ENCODE data around the gene CEP120.
"Not testable (repeated sequence)": the region's sequence is repeated elsewhere in the genome, so short reads cannot be mapped to it uniquely, and the experiment has no call there.

CEP120 gene

DNA sequence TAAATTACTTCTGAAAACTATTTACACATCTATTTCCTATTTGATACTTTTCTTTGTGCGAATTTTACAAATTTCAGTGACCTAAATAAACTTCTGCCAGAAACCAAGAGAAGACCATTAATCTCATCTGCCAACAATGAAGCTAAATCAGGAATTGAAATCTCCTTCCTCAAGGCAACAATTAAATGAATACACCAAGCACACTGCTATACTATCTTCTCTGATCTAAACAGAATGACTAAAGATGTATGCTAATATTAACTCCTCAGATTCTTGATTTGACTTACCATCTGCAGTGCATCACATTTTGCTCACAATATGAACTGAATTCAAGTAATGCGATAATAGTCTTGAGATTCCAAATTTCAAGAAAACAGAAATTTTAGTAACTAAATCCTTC lies 82.3 kb downstream of the CEP120 start:
- Histone ChIP-seq H3K4me1 (ENCODE audit: control insufficient read depth, insufficient read depth, low read length, poor library complexity, severe bottlenecking) (no peaks in the 10 kb centered on the region), H3K9me3 (ENCODE audit: control insufficient read depth, low read length) (no peaks in the 10 kb centered on the region), H3K27me3 (replicated peaks; ENCODE audit: control insufficient read depth, insufficient read depth, low read length, poor library complexity, severe bottlenecking) (no peaks in the 10 kb centered on the region), H3K27ac (ENCODE audit: insufficient read depth, low read length, poor library complexity, severe bottlenecking) (no peak overlapping the region), H3K36me3 (ENCODE audit: control insufficient read depth, insufficient read depth, low read length) (no peaks in the 10 kb centered on the region), H3K4me3 (ENCODE audit: insufficient read depth, low read depth, low read length, poor library complexity, severe bottlenecking) (no peak overlapping the region)
- no peak for DNase-seq

DNA sequence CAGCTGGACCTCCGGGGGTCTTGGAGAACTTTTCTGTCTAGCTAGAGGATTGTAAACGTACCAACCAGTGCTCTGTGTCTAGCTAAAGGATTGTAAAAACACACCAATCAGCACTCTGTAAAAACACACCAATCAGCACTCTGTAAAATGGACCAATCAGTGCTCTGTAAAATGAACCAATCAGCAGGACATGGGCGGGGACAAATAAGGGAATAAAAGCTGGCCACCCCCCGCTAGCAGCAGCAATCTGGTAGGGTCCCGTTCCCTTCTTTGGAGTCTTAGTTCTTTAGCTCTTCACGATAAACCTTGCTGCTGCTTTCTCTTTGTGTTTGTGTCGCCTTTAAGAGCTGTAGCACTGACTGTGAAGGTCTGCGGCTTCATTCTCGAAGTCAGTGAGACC lies 114.8 kb downstream of the CEP120 start:
- H3K4me3 ChIP-seq (ENCODE audit: insufficient read depth, low read depth, low read length, poor library complexity, severe bottlenecking); H3K4me1 ChIP-seq (ENCODE audit: control insufficient read depth, insufficient read depth, low read length, poor library complexity, severe bottlenecking); H3K36me3 ChIP-seq (ENCODE audit: control insufficient read depth, insufficient read depth, low read length); H3K27me3 ChIP-seq (replicated peaks; ENCODE audit: control insufficient read depth, insufficient read depth, low read length, poor library complexity, severe bottlenecking); H3K27ac ChIP-seq (ENCODE audit: insufficient read depth, low read length, poor library complexity, severe bottlenecking); H3K9me3 ChIP-seq (ENCODE audit: control insufficient read depth, low read length); DNase-seq: not testable (repeated sequence)

DNA sequence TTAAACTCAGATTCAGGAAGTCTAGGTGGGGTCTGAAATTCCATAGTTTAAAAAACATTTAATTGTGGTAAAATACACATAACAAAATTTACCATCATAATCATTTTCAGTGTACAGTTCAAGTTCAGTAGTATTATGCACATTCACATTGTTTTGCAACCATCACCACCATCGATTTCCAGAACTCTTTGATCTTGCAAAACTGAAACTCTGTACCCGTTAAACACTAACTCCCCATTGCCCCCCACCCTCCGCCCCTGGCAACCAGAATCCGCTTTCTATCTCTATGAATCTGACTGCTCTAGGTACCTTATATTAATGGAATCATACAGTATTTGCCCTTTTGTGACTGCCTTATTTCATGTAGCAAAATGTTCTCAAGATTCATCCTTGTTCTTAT lies 117.5 kb downstream of the CEP120 start:
- no peak overlapping the region for H3K27ac ChIP-seq (ENCODE audit: insufficient read depth, low read length, poor library complexity, severe bottlenecking)
- no peak for DNase-seq
- H3K9me3 ChIP-seq (ENCODE audit: control insufficient read depth, low read length), result no peaks in the 10 kb centered on the region
- H3K36me3 ChIP-seq (ENCODE audit: control insufficient read depth, insufficient read depth, low read length), result no peaks in the 10 kb centered on the region
- H3K4me1 ChIP-seq (ENCODE audit: control insufficient read depth, insufficient read depth, low read length, poor library complexity, severe bottlenecking), result no peaks in the 10 kb centered on the region
- H3K27me3 ChIP-seq (replicated peaks; ENCODE audit: control insufficient read depth, insufficient read depth, low read length, poor library complexity, severe bottlenecking), result no peaks in the 10 kb centered on the region
- no peak overlapping the region for H3K4me3 ChIP-seq (ENCODE audit: insufficient read depth, low read depth, low read length, poor library complexity, severe bottlenecking)

DNA sequence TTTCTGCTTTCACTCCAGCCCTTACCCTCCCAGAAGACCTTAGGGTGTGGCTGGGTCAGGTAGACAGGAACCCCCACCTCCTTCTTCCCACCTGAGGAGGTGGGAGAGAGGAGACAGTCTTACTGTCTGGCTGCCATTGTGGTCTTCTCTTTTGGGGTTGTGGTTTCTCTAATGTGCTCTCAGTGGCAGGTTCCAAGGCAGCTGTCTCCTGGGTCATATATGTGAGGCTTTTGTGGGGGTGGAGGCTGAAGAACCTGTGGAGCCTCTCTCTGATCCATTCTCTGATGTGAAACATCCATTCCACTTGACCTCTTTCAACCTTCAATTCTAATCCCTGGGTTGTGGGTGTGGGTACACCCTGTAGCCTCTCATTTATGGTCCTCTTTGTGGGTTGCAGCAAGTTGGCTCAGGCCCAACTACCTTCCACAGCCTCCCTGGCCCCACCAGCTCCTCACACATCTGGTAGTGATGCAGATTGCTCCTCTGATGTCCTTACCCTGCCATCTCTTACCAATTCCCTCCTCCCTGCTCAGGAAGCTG lies 118.4 kb downstream of the CEP120 start:
- Histone ChIP-seq H3K27ac (ENCODE audit: insufficient read depth, low read length, poor library complexity, severe bottlenecking) (no peak overlapping the region), H3K4me3 (ENCODE audit: insufficient read depth, low read depth, low read length, poor library complexity, severe bottlenecking) (no peak overlapping the region), H3K36me3 (ENCODE audit: control insufficient read depth, insufficient read depth, low read length) (no peaks in the 10 kb centered on the region), H3K9me3 (ENCODE audit: control insufficient read depth, low read length) (no peaks in the 10 kb centered on the region), H3K4me1 (ENCODE audit: control insufficient read depth, insufficient read depth, low read length, poor library complexity, severe bottlenecking) (no peaks in the 10 kb centered on the region), H3K27me3 (replicated peaks; ENCODE audit: control insufficient read depth, insufficient read depth, low read length, poor library complexity, severe bottlenecking) (no peaks in the 10 kb centered on the region)
- no peak for DNase-seq

DNA sequence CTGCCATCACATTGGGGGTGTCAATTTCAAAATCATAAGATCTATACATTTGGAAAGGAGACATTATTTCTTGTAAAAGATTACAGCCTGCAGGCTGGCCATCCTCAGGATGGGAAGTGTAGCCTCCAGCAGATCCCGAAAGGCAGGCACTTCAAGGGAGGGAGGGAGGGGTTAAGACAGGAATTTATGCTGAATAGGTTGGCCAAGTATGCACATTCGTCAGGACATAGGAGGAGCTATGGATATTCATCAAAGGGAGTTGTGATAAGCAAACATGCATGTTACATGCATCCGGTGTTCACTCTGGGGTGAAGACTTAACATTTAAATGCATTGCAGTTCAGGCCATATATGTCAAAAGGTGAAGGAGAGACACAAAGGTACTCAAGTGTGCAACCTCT lies 119.4 kb downstream of the CEP120 start:
- Histone ChIP-seq H3K27me3 (replicated peaks; ENCODE audit: control insufficient read depth, insufficient read depth, low read length, poor library complexity, severe bottlenecking) (no peaks in the 10 kb centered on the region), H3K4me1 (ENCODE audit: control insufficient read depth, insufficient read depth, low read length, poor library complexity, severe bottlenecking) (no peaks in the 10 kb centered on the region), H3K36me3 (ENCODE audit: control insufficient read depth, insufficient read depth, low read length) (no peaks in the 10 kb centered on the region), H3K27ac (ENCODE audit: insufficient read depth, low read length, poor library complexity, severe bottlenecking) (no peak overlapping the region), H3K9me3 (ENCODE audit: control insufficient read depth, low read length) (no peaks in the 10 kb centered on the region), H3K4me3 (ENCODE audit: insufficient read depth, low read depth, low read length, poor library complexity, severe bottlenecking) (no peak overlapping the region)
- DNase-seq, result no peak

DNA sequence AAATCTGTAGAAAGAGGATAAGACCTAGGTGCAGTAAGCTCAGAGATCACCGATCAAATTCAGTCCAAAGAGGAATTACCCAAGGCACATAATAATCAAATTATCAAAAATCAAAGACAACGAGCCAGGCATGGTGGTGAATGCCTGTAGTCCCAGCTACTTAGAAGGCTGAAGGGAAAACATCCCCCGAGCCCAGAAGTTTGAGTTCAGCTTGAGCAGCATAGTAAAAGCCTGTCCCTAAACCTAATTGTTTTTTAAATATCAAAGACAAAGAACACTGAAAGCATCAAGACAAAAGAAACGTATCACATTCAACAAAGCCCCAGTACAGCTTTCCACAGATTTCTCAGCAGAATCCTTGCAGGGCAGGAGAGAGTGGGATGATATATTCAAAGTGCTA lies 122.9 kb downstream of the CEP120 start:
- no peaks in the 10 kb centered on the region for H3K36me3 ChIP-seq (ENCODE audit: control insufficient read depth, insufficient read depth, low read length)
- no peaks in the 10 kb centered on the region for H3K4me1 ChIP-seq (ENCODE audit: control insufficient read depth, insufficient read depth, low read length, poor library complexity, severe bottlenecking)
- H3K4me3 ChIP-seq (ENCODE audit: insufficient read depth, low read depth, low read length, poor library complexity, severe bottlenecking), result no peak overlapping the region
- no peak overlapping the region for H3K27ac ChIP-seq (ENCODE audit: insufficient read depth, low read length, poor library complexity, severe bottlenecking)
- H3K27me3 ChIP-seq (replicated peaks; ENCODE audit: control insufficient read depth, insufficient read depth, low read length, poor library complexity, severe bottlenecking), result no peaks in the 10 kb centered on the region
- DNase-seq, result no peak
- no peaks in the 10 kb centered on the region for H3K9me3 ChIP-seq (ENCODE audit: control insufficient read depth, low read length)

DNA sequence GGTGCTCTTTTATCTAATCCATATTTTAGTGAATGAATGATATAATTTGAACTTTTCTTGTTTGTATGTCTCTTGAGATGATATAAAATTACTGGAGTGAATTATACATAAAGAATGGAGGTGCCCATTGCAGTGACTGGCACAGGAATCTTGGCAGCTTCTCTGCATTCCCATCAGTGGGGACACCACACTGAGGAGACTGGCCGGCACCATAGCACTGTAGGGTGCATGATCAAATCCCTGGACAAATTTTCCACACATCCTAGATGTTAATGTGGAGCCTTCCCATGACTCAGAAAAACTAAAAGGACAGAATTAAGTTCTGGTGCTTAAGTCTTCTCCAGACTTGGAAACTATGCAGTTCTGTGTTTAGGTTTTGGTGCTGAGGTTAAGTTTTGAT lies 124.1 kb downstream of the CEP120 start:
- no peak for DNase-seq
- Histone ChIP-seq H3K9me3 (ENCODE audit: control insufficient read depth, low read length) (no peaks in the 10 kb centered on the region), H3K27ac (ENCODE audit: insufficient read depth, low read length, poor library complexity, severe bottlenecking) (no peak overlapping the region), H3K27me3 (replicated peaks; ENCODE audit: control insufficient read depth, insufficient read depth, low read length, poor library complexity, severe bottlenecking) (no peaks in the 10 kb centered on the region), H3K36me3 (ENCODE audit: control insufficient read depth, insufficient read depth, low read length) (no peaks in the 10 kb centered on the region), H3K4me1 (ENCODE audit: control insufficient read depth, insufficient read depth, low read length, poor library complexity, severe bottlenecking) (no peaks in the 10 kb centered on the region), H3K4me3 (ENCODE audit: insufficient read depth, low read depth, low read length, poor library complexity, severe bottlenecking) (no peak overlapping the region)

DNA sequence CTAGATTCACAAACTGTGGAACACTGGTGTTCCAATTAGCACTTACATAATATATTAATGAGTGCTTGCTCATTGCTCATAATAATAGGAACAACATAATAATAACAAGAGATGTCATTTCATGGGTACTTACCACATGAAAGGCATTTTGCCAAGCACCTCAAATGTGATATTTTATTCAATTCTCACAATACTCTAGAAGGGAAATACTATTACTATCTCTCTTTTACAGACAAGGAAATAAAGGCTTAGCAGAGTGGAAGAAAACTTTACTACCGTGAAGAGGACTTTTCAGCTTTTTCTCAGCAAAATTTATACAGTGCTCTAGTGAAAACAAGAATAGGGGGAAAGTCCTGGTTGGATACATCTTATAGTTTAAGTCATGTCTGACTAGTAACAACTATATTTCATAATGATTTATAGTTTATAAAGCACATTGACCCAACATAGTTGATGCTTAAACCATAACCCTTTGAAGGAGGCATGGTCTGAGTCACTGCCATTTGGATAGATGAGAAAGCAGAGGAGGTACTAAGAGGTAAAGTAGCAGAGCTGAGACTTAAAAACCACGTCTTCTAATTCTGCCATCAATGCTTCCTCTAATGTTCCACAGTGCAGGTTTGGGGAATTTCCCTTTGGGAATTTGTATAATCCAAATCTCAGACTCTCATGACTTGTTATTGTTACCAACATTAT lies 124.7 kb downstream of the CEP120 start:
- no peaks in the 10 kb centered on the region for H3K9me3 ChIP-seq (ENCODE audit: control insufficient read depth, low read length)
- no peaks in the 10 kb centered on the region for H3K36me3 ChIP-seq (ENCODE audit: control insufficient read depth, insufficient read depth, low read length)
- no peaks in the 10 kb centered on the region for H3K27me3 ChIP-seq (replicated peaks; ENCODE audit: control insufficient read depth, insufficient read depth, low read length, poor library complexity, severe bottlenecking)
- H3K4me3 ChIP-seq (ENCODE audit: insufficient read depth, low read depth, low read length, poor library complexity, severe bottlenecking), result no peak overlapping the region
- no peaks in the 10 kb centered on the region for H3K4me1 ChIP-seq (ENCODE audit: control insufficient read depth, insufficient read depth, low read length, poor library complexity, severe bottlenecking)
- H3K27ac ChIP-seq (ENCODE audit: insufficient read depth, low read length, poor library complexity, severe bottlenecking), result no peak overlapping the region
- DNase-seq, result no peak

DNA sequence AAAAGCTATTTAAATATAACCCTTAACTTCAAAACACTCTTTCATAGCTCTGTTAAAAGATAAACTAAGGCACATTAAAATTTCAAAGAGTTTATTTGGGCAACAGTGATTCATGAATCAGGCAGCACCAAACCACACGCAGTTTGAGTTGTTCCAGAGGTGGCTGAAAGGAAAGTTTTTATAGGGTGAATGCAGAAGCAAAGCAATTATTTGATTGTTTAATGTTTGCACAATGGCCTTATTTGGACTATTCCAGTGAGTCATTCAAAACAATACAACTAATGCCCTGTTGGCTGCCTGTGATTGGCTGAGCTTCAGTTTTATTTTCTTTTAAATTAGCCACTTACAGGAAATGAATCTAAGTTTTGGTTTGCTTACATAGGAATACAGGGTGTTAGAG lies 125.3 kb downstream of the CEP120 start:
- H3K9me3 ChIP-seq (ENCODE audit: control insufficient read depth, low read length), result no peaks in the 10 kb centered on the region
- no peaks in the 10 kb centered on the region for H3K4me1 ChIP-seq (ENCODE audit: control insufficient read depth, insufficient read depth, low read length, poor library complexity, severe bottlenecking)
- H3K27ac ChIP-seq (ENCODE audit: insufficient read depth, low read length, poor library complexity, severe bottlenecking), result no peak overlapping the region
- no peak for DNase-seq
- H3K27me3 ChIP-seq (replicated peaks; ENCODE audit: control insufficient read depth, insufficient read depth, low read length, poor library complexity, severe bottlenecking), result no peaks in the 10 kb centered on the region
- H3K4me3 ChIP-seq (ENCODE audit: insufficient read depth, low read depth, low read length, poor library complexity, severe bottlenecking), result no peak overlapping the region
- H3K36me3 ChIP-seq (ENCODE audit: control insufficient read depth, insufficient read depth, low read length), result no peaks in the 10 kb centered on the region

DNA sequence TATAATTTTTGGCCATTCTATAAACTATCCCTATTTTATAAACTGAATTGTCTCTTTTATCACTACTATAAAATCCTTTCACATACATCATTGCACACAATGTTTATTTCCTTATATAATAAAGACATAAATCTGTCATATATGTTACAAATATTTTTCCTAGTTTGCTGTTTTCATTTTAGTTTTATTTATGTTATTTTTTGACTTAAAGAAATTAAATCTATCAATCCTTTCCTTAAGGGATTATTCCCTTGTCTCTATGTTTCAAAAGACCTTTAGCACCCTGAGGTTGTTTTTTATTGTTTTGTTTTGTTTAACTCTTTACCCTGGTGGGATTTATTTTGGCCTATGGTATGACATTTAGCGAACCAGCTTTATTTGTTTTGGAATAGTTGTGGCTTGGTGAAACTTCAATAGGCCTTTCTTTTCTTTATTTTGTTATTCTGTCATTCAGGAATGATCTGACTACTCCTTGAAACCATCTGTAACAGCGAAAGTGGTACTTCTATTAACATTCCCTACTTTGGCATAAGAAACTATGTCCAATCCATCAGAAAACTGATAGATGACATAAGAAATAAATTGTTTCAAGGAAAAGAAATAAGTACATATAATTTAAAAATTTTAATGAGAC lies 125.9 kb downstream of the CEP120 start:
- H3K4me3 ChIP-seq (ENCODE audit: insufficient read depth, low read depth, low read length, poor library complexity, severe bottlenecking), result no peak overlapping the region
- DNase-seq, result no peak
- H3K36me3 ChIP-seq (ENCODE audit: control insufficient read depth, insufficient read depth, low read length), result no peaks in the 10 kb centered on the region
- no peaks in the 10 kb centered on the region for H3K27me3 ChIP-seq (replicated peaks; ENCODE audit: control insufficient read depth, insufficient read depth, low read length, poor library complexity, severe bottlenecking)
- no peaks in the 10 kb centered on the region for H3K9me3 ChIP-seq (ENCODE audit: control insufficient read depth, low read length)
- no peaks in the 10 kb centered on the region for H3K4me1 ChIP-seq (ENCODE audit: control insufficient read depth, insufficient read depth, low read length, poor library complexity, severe bottlenecking)
- H3K27ac ChIP-seq (ENCODE audit: insufficient read depth, low read length, poor library complexity, severe bottlenecking), result no peak overlapping the region
